Coronary artery (tissue), 2 donors: ENCODE data around the gene HLA-G.

Experiments used
- DNase-seq: peaks from one replicate; pipeline ENCODE4 v3.0.0-alpha.2; 2017; ENCODE audit warnings: low spot score
- H3K27ac ChIP-seq, 2 donors: fragments of 200-600 bp; sonication (generic); one replicate each; pipeline ENCODE4 v1.5.1; 2016 to 2019
- H3K4me3 ChIP-seq: fragments of 200-600 bp; sonication (generic); 2 replicates; pipeline ENCODE4 v1.5.1; 2016; ENCODE audit warnings: mild to moderate bottlenecking, moderate library complexity
- CTCF ChIP-seq: fragments of 200-600 bp; sonication (generic); IDR thresholded peaks from one replicate; pipeline ENCODE4 v1.5.1; 2019; ENCODE audit warnings: antibody characterized with exemption

HLA-G gene

GRCh38 chr6:29847871-29848630, 20.4 kb downstream of the HLA-G start:
- Histone ChIP-seq H3K27ac (no peak overlapping the region), H3K4me3 (no peak overlapping the region)
- DNase-seq = no peak
- peak; percentile 89 for TF ChIP-seq CTCF

- TF ChIP-seq CTCF = no peak
- no peak overlapping the region for H3K27ac ChIP-seq
- peak overlapping the region; percentile 62 for H3K4me3 ChIP-seq
- no peak for DNase-seq
Observed at GRCh38 chr6:29850011-29850553, 22.5 kb downstream of the HLA-G start.

- Histone ChIP-seq H3K27ac (no peak overlapping the region), H3K4me3 (no peak overlapping the region)
- TF ChIP-seq CTCF = no peak
- DNase-seq = no peak
Observed at GRCh38 chr6:29851190-29851589, 23.6 kb downstream of the HLA-G start.

GRCh38 chr6:29853245-29853644, 25.6 kb downstream of the HLA-G start:
- no peak for TF ChIP-seq CTCF
- DNase-seq = no peak
- H3K4me3 ChIP-seq = no peak overlapping the region

GRCh38 chr6:29858006-29858405, 30.4 kb downstream of the HLA-G start:
- Histone ChIP-seq H3K27ac (no peak overlapping the region), H3K4me3 (no peak overlapping the region)
- TF ChIP-seq CTCF = no peak
- no peak for DNase-seq

More at GRCh38 chr6:29853245-29853644, 25.6 kb downstream of the HLA-G start:
- H3K27ac ChIP-seq = no peak overlapping the region

GRCh38 chr6:29861521-29862255, 34.1 kb downstream of the HLA-G start:
- TF ChIP-seq CTCF = no peak
- no peak for DNase-seq

More at GRCh38 chr6:29861521-29862255, 34.1 kb downstream of the HLA-G start:
- no peak overlapping the region for H3K27ac ChIP-seq
- no peak overlapping the region for H3K4me3 ChIP-seq
